Natural killer cell (primary cell): Measurements from ENCODE around the gene DRAM2. TPM values are rescaled to one million over a fixed set of nuclear protein-coding genes. Genes with fewer than 3 reads are reported as not detected.

Experiments used
- ATAC-seq, 3 donors: fragments of 150-1000 bp in 2 of 3; fragments of 200-7000 bp in 1 of 3; cut with Tn5 transposase; 1 replicate in 1 of 3; 2 replicates in 2 of 3; pipeline ENCODE4 v1.10.0; 2021; ENCODE audit warnings: mild to moderate bottlenecking in 2 of 3, moderate library complexity in 2 of 3
- DNase-seq, 2 donors: peaks; one replicate each; pipeline versions ENCODE4 v3.0.0 to v3.0.0-alpha.2; 2013 to 2021; ENCODE audit warnings: mixed read lengths in 1 of 2
- H3K27ac ChIP-seq: one replicate; pipeline ENCODE4 v1.5.1; 2013; ENCODE audit warnings: mild to moderate bottlenecking, low read length
- H3K27me3 ChIP-seq: one replicate; pipeline ENCODE4 v1.6.1; 2013; ENCODE audit warnings: low read length; ENCODE audit not compliant: control insufficient read depth, insufficient read depth
- H3K36me3 ChIP-seq: one replicate; pipeline ENCODE4 v1.6.1; 2013; ENCODE audit warnings: low read length; ENCODE audit not compliant: control insufficient read depth, insufficient read depth
- H3K4me1 ChIP-seq: one replicate; pipeline ENCODE4 v1.6.1; 2013; ENCODE audit warnings: low read length; ENCODE audit not compliant: control insufficient read depth, insufficient read depth
- H3K4me3 ChIP-seq: one replicate; pipeline ENCODE4 v1.5.1; 2013; ENCODE audit warnings: low read length
- H3K9me3 ChIP-seq: one replicate; pipeline ENCODE4 v1.6.1; 2013; ENCODE audit warnings: low read length; ENCODE audit not compliant: control insufficient read depth, insufficient read depth
- H3K27ac Mint-ChIP-seq, 2 donors: one replicate each; pipeline ENCODE4 v1.8.0; 2022; ENCODE audit warnings: mild to moderate bottlenecking in 2 of 2, mixed read lengths in 2 of 2, moderate library complexity in 1 of 2
- H3K27me3 Mint-ChIP-seq, 2 donors: one replicate each; pipeline ENCODE4 v1.8.0; 2022; ENCODE audit warnings: low read depth in 2 of 2, mixed read lengths in 2 of 2
- H3K36me3 Mint-ChIP-seq: one replicate; pipeline ENCODE4 v1.8.0; 2022; ENCODE audit warnings: mixed read lengths
- H3K4me1 Mint-ChIP-seq, 2 donors: one replicate each; pipeline ENCODE4 v1.8.0; 2022; ENCODE audit warnings: mixed read lengths in 2 of 2
- H3K4me3 Mint-ChIP-seq: one replicate; pipeline ENCODE4 v1.8.0; 2022; ENCODE audit warnings: mild to moderate bottlenecking, moderate library complexity, mixed read lengths
- H3K9me3 Mint-ChIP-seq, 2 donors: one replicate each; pipeline ENCODE4 v1.8.0; 2022; ENCODE audit warnings: mixed read lengths in 2 of 2
- WGBS: methylation state at CpG from one replicate; pipeline ENCODE4 v1.1.7; 2013; ENCODE audit warnings: missing lambda C conversion rate; ENCODE audit not compliant: insufficient coverage; 5-methylcytosine and 5-hydroxymethylcytosine counted together
- intact Hi-C: fragments of 100-400 bp; cut with micrococcal nuclease; formaldehyde crosslinking; loops from one replicate; pipeline ENCODE4 v1.14.2; 2022
- total RNA-seq, 4 donors: library from RNA; stranded (reverse); fragments of 120-200 nt in 1 of 4; gene quantifications; one replicate each; pipeline versions ENCODE4 v1.2.3 to v1.2.4, GENCODE V29; 2013 to 2022
- TF ChIP-seq, protein P1 (sequence below): fragments of 200-600 bp; IDR thresholded peaks from one replicate; pipeline ENCODE4 v1.8.0; 2022; ENCODE audit warnings: antibody characterized with exemption

DRAM2 gene
- total RNA-seq, 3 donors from 2014 or later (not counting 1 experiment from before 2014, with no cell fraction given): 35.8 to 40.8 (median 36.4) TPM

DNA sequence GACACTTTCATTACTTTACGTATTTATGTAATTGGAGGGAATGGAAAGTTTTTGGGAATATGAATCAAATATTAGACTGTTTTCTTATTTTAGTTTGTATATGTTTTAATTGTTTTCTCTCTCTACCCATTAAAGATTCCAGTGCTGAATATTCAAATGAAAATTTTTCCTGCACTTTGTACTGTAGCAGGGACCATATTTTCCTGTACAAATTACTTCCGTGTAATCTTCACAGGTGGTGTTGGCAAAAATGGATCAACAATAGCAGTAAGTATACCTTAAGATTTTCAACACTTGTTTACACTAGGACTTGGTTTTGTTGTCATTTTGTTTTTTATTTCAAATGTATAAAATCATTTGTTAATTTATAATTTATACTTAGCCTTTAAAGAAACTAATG lies 42.2 kb upstream of the DRAM2 start:
- Mint-ChIP-seq H3K4me1 (peaks cover 59 to 68% of the 10 kb centered on the region in 2 donors), H3K36me3 (peaks cover 18% of the 10 kb centered on the region), H3K9me3 (no peaks in the 10 kb centered on the region), H3K4me3 (no peak overlapping the region), H3K27ac (peak overlapping the region; percentile 91 to 95), H3K27me3 (no peaks in the 10 kb centered on the region)
- Histone ChIP-seq H3K27ac (no peak overlapping the region), H3K27me3 (no peaks in the 10 kb centered on the region), H3K4me3 (no peak overlapping the region), H3K9me3 (no peaks in the 10 kb centered on the region), H3K4me1 (no peaks in the 10 kb centered on the region), H3K36me3 (peaks cover 62% of the 10 kb centered on the region)
- TF ChIP-seq, protein P1, sequence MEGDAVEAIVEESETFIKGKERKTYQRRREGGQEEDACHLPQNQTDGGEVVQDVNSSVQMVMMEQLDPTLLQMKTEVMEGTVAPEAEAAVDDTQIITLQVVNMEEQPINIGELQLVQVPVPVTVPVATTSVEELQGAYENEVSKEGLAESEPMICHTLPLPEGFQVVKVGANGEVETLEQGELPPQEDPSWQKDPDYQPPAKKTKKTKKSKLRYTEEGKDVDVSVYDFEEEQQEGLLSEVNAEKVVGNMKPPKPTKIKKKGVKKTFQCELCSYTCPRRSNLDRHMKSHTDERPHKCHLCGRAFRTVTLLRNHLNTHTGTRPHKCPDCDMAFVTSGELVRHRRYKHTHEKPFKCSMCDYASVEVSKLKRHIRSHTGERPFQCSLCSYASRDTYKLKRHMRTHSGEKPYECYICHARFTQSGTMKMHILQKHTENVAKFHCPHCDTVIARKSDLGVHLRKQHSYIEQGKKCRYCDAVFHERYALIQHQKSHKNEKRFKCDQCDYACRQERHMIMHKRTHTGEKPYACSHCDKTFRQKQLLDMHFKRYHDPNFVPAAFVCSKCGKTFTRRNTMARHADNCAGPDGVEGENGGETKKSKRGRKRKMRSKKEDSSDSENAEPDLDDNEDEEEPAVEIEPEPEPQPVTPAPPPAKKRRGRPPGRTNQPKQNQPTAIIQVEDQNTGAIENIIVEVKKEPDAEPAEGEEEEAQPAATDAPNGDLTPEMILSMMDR: no peak
- no CpG with 5 or more reads among the region's 2 CpGs for WGBS
- DNase-seq (no peak), ATAC-seq (no peak)
- intact Hi-C loops: no loop called here

GRCh38 chr1:111179968-111180533 lies 40.2 kb upstream of the DRAM2 start:
- Mint-ChIP-seq H3K27me3 (no peaks in the 10 kb centered on the region), H3K9me3 (no peaks in the 10 kb centered on the region), H3K27ac (peak overlapping the region; percentile 91 to 95), H3K4me3 (no peak overlapping the region), H3K4me1 (peaks cover 48 to 51% of the 10 kb centered on the region in 2 donors), H3K36me3 (peaks cover 14% of the 10 kb centered on the region)
- intact Hi-C loops: no loop called here
- no peak for DNase-seq
- TF ChIP-seq, protein P1: no peak
- no peaks in the 10 kb centered on the region for H3K27me3 ChIP-seq
- peak overlapping the region; percentile 11 for H3K27ac ChIP-seq
- peaks cover 62% of the 10 kb centered on the region for H3K36me3 ChIP-seq
- no peak for ATAC-seq
- no peaks in the 10 kb centered on the region for H3K9me3 ChIP-seq
- no peaks in the 10 kb centered on the region for H3K4me1 ChIP-seq
- H3K4me3 ChIP-seq: no peak overlapping the region

DNA sequence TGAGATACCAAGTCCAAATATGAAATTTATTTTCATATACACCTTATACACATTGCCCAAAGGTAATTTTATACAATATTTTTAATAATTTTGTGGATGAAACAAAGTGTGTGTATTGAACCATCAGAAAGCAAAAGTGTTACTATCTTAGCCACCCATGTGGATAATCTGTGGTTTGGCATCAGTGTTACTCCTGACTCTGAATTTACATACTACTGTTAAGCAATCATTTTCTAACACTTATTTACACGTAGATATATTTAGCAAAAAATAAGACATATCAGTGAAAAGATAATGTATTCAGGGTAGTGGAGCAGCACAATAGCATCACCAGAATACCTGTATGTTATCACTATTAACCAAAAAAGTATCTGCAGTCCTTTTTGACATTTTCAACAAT lies 36.8 kb upstream of the DRAM2 start:
- H3K4me1 ChIP-seq: no peaks in the 10 kb centered on the region
- no peak overlapping the region for H3K27ac Mint-ChIP-seq
- no CpG with 5 or more reads among the region's 1 CpG for WGBS
- ATAC-seq: no peak
- H3K4me3 ChIP-seq: no peak overlapping the region
- no peaks in the 10 kb centered on the region for H3K27me3 ChIP-seq
- H3K4me3 Mint-ChIP-seq: no peak overlapping the region
- peaks cover 9% of the 10 kb centered on the region for H3K36me3 Mint-ChIP-seq
- peaks cover 55% of the 10 kb centered on the region for H3K36me3 ChIP-seq
- no peaks in the 10 kb centered on the region for H3K9me3 ChIP-seq
- peaks cover 36 to 40% of the 10 kb centered on the region in 2 donors for H3K4me1 Mint-ChIP-seq
- H3K9me3 Mint-ChIP-seq: no peaks in the 10 kb centered on the region
- TF ChIP-seq, protein P1: no peak
- intact Hi-C loops: no loop called here
- no peaks in the 10 kb centered on the region for H3K27me3 Mint-ChIP-seq
- no peak overlapping the region for H3K27ac ChIP-seq
- DNase-seq: no peak

GRCh38 chr1:111175349-111175748 lies 35.5 kb upstream of the DRAM2 start:
- Histone ChIP-seq H3K4me1 (no peaks in the 10 kb centered on the region), H3K27ac (no peak overlapping the region)
- H3K27ac Mint-ChIP-seq: no peak overlapping the region

More at GRCh38 chr1:111175349-111175748, 35.5 kb upstream of the DRAM2 start:
- Histone ChIP-seq H3K27me3 (no peaks in the 10 kb centered on the region), H3K36me3 (peaks cover 66% of the 10 kb centered on the region), H3K4me3 (no peak overlapping the region), H3K9me3 (no peaks in the 10 kb centered on the region)
- intact Hi-C loops: no loop called here
- TF ChIP-seq, protein P1: no peak
- ATAC-seq (no peak), DNase-seq (no peak)
- Mint-ChIP-seq H3K27me3 (no peaks in the 10 kb centered on the region), H3K4me1 (peaks cover 29 to 32% of the 10 kb centered on the region in 2 donors), H3K9me3 (no peaks in the 10 kb centered on the region), H3K4me3 (no peak overlapping the region), H3K36me3 (peaks cover 9% of the 10 kb centered on the region)
- 97% methylated on average over 2 of the region's 3 CpGs for WGBS
